GM19351 (cell line): ENCODE data around the gene NR1D1.
A peak's percentile ranks its signal among the peaks of the same experiment; 100 is the strongest.

Experiments
- ATAC-seq: cut with Tn5 transposase; IDR thresholded peaks from one replicate; pipeline ENCODE4 v1.9.1; 2021; ENCODE audit warnings: mild to moderate bottlenecking, moderate library complexity; ENCODE audit not compliant: unreplicated experiment

The NR1D1 gene

GRCh38 chr17:40111221-40112128, 11.1 kb upstream of the NR1D1 start:
- peak; percentile 46 for ATAC-seq

- ATAC-seq, result no peak
Measured at GRCh38 chr17:40110026-40110845, 9.8 kb upstream of the NR1D1 start.

- no peak for ATAC-seq
Measured at GRCh38 chr17:40108970-40109824, 8.8 kb upstream of the NR1D1 start.

- no peak for ATAC-seq
Measured at GRCh38 chr17:40107522-40108174, 7.3 kb upstream of the NR1D1 start.

GRCh38 chr17:40106760-40107521, 6.6 kb upstream of the NR1D1 start:
- ATAC-seq, result no peak

GRCh38 chr17:40105861-40106759, 5.7 kb upstream of the NR1D1 start:
- no peak for ATAC-seq

GRCh38 chr17:40104594-40105486, 4.5 kb upstream of the NR1D1 start:
- no peak for ATAC-seq

GRCh38 chr17:40103688-40104087, 3.3 kb upstream of the NR1D1 start:
- ATAC-seq, result no peak

GRCh38 chr17:40103071-40103661, 2.8 kb upstream of the NR1D1 start:
- no peak for ATAC-seq

- ATAC-seq, result no peak
Measured at GRCh38 chr17:40101367-40102210, 1.2 kb upstream of the NR1D1 start.

- ATAC-seq, result no peak
Measured at GRCh38 chr17:40100669-40101366, 429 bp upstream of the NR1D1 start.

GRCh38 chr17:40099619-40100418, 570 bp downstream of the NR1D1 start:
- no peak for ATAC-seq

GRCh38 chr17:40098846-40099618, 1.4 kb downstream of the NR1D1 start:
- ATAC-seq, result peak; percentile 63
